GM12892 (cell line): ENCODE results near the gene CDH8.

ENCODE experiments used
- POLR2A ChIP-seq: IDR thresholded peaks from 2 replicates; pipeline ENCODE4 v1.6.1; 2011; ENCODE audit warnings: low read depth, low read length, control low read depth
- POLR2AphosphoS5 ChIP-seq: IDR thresholded peaks from 2 replicates; pipeline ENCODE4 v1.6.1; 2011; ENCODE audit warnings: low read depth, low read length, control low read depth
- TAF1 ChIP-seq: IDR thresholded peaks from 2 replicates; pipeline ENCODE4 v1.6.1; 2011; ENCODE audit warnings: low read depth, mild to moderate bottlenecking, control low read depth, low read length, borderline replicate concordance

DNA sequence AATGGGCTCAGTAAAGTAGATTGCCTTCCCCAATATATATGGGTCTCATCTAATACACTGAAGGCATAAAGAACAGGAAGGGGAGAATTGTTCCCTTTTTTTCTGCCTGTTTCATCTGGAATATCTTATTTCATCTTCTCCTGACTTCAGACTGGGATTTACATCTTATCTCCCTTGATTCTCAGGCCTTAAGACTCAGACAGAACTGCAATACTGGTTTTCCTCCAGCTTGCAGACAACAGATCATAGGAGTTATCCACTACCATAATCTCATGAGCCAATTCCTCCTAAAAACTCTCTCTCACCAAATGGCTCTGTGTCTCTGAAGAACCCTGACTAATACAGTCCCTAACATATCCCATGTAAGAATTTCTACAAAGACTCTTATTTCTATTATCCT, 390.7 kb downstream of the CDH8 start:
- no peak for TF ChIP-seq POLR2A
- no peak for TF ChIP-seq POLR2AphosphoS5
- TF ChIP-seq TAF1: no peak
